Measurements from ENCODE around the gene RIMS4.

- TF ChIP-seq GABPA (IDR thresholded peaks at IDR 0.05; ENCODE audit: borderline replicate concordance, insufficient read depth, low read length), result no peak
- no peak for TF ChIP-seq CTCF (IDR thresholded peaks at IDR 0.05; ENCODE audit: control extremely low read depth in 1 of 3, insufficient read depth in 1 of 3, low read depth in 1 of 3, low read length in 3 of 3)
- no peak for TF ChIP-seq RAD21 (IDR thresholded peaks at IDR 0.05 in 1 of 2, conservative IDR thresholded peaks at IDR 0.05 in 1 of 2; ENCODE audit: low read depth in 2 of 2, low read length in 2 of 2)
Measured at GRCh38 chr20:44743916-44744655, 66.3 kb downstream of the RIMS4 start.

All from H1 (cell line).